CD4-positive, CD25-positive, alpha-beta regulatory T cell (primary cell): ENCODE results near the gene KCNQ1. TPM values are rescaled to one million over a fixed set of nuclear protein-coding genes. Genes with fewer than 3 reads are reported as not detected.
A peak's percentile ranks its signal among the peaks of the same experiment; 100 is the strongest.

Experiments used
- ATAC-seq, 2 donors: fragments of 150-1000 bp; cut with Tn5 transposase; one replicate each; pipeline ENCODE4 v1.10.0; 2021; ENCODE audit warnings: low read depth in 2 of 2, moderate number of reproducible peaks in 2 of 2, moderate library complexity in 1 of 2
- DNase-seq, 3 donors: peaks; one replicate each; pipeline versions ENCODE4 v3.0.0 to v3.0.0-alpha.2; 2012 to 2022; ENCODE audit warnings: mixed read lengths in 1 of 3
- H3K27ac ChIP-seq: one replicate; pipeline ENCODE4 v1.7.0; 2013; ENCODE audit warnings: mild to moderate bottlenecking, low read length; ENCODE audit not compliant: insufficient read depth, poor library complexity, severe bottlenecking
- H3K27me3 ChIP-seq: one replicate; pipeline ENCODE4 v1.7.0; 2013; ENCODE audit warnings: low read length; ENCODE audit not compliant: control insufficient read depth, insufficient read depth
- H3K36me3 ChIP-seq: one replicate; pipeline ENCODE4 v1.7.0; 2013; ENCODE audit warnings: mild to moderate bottlenecking, low read length, moderate library complexity; ENCODE audit not compliant: control insufficient read depth, insufficient read depth
- H3K4me1 ChIP-seq: 2 replicates; pipeline ENCODE4 v1.7.0; 2013; ENCODE audit warnings: mild to moderate bottlenecking, low read length; ENCODE audit not compliant: insufficient read depth, control insufficient read depth, poor library complexity, severe bottlenecking
- H3K4me3 ChIP-seq: one replicate; pipeline ENCODE4 v1.7.0; 2013; ENCODE audit warnings: low read depth, mild to moderate bottlenecking, low read length, moderate library complexity
- H3K9me3 ChIP-seq, 2 experiments: 1 replicate in 1 of 2; 2 replicates in 1 of 2; pipeline ENCODE4 v1.7.0; 2013; ENCODE audit warnings: low read length in 2 of 2, mild to moderate bottlenecking in 1 of 2, moderate library complexity in 1 of 2; ENCODE audit not compliant: control insufficient read depth in 2 of 2
- H3K27ac Mint-ChIP-seq, 3 donors: one replicate each; pipeline ENCODE4 v1.8.0; 2020 to 2022; ENCODE audit warnings: mild to moderate bottlenecking in 3 of 3, mixed read lengths in 3 of 3, moderate library complexity in 2 of 3
- H3K27me3 Mint-ChIP-seq: one replicate; pipeline ENCODE4 v1.8.0; 2022; ENCODE audit warnings: mild to moderate bottlenecking, mixed read lengths
- H3K36me3 Mint-ChIP-seq: one replicate; pipeline ENCODE4 v1.8.0; 2020; ENCODE audit warnings: mixed read lengths
- H3K4me1 Mint-ChIP-seq, 4 donors: one replicate each; pipeline ENCODE4 v1.8.0; 2020 to 2022; ENCODE audit warnings: mixed read lengths in 4 of 4, mild to moderate bottlenecking in 1 of 4
- H3K4me3 Mint-ChIP-seq, 4 donors: one replicate each; pipeline ENCODE4 v1.8.0; 2020 to 2022; ENCODE audit warnings: mild to moderate bottlenecking in 4 of 4, mixed read lengths in 4 of 4, moderate library complexity in 3 of 4
- H3K9me3 Mint-ChIP-seq, 7 donors: one replicate each; pipeline ENCODE4 v1.8.0; 2020 to 2022; ENCODE audit warnings: mixed read lengths in 7 of 7, mild to moderate bottlenecking in 3 of 7, moderate library complexity in 2 of 7
- polyA plus RNA-seq, 4 donors: library from polyadenylated mRNA; unstranded; fragments of 300-500 nt; fragmentation: Illumina TruSeq; gene quantifications; one replicate each; pipeline ENCODE4 v1.2.3, GENCODE V29; 2021
- total RNA-seq: library from RNA; stranded (reverse); gene quantifications from one replicate; pipeline ENCODE4 v1.2.3, GENCODE V29; 2022

The KCNQ1 gene
- total and polyA plus RNA-seq, 5 donors from 2014 or later: 5.5 to 13.4 (median 6.8) TPM

- no peak overlapping the region for H3K4me3 Mint-ChIP-seq
- H3K27ac Mint-ChIP-seq: no peak overlapping the region
- peaks cover 16% of the 10 kb centered on the region for H3K36me3 Mint-ChIP-seq
- Histone ChIP-seq H3K27me3 (no peaks in the 10 kb centered on the region), H3K9me3 (peaks cover 0 to 14% of the 10 kb centered on the region in 2 experiments), H3K36me3 (no peaks in the 10 kb centered on the region), H3K4me3 (no peak overlapping the region), H3K27ac (no peak overlapping the region), H3K4me1 (peaks cover 6% of the 10 kb centered on the region)
- peaks cover 4% of the 10 kb centered on the region for H3K27me3 Mint-ChIP-seq
- no peak for ATAC-seq
- peaks cover 0 to 29% (median 3%) of the 10 kb centered on the region in 4 donors for H3K4me1 Mint-ChIP-seq
- no peak for DNase-seq
- peaks cover 0 to 7% (median 0%) of the 10 kb centered on the region in 7 donors for H3K9me3 Mint-ChIP-seq
Observed at GRCh38 chr11:2811206-2812091, 366.6 kb downstream of the KCNQ1 start.

- H3K4me1 Mint-ChIP-seq: peaks cover 0 to 29% (median 3%) of the 10 kb centered on the region in 4 donors
- H3K27ac Mint-ChIP-seq: peak overlapping the region in 1 of 3 donors; percentile 11
- no peak for ATAC-seq
- DNase-seq: no peak
- Histone ChIP-seq H3K36me3 (no peaks in the 10 kb centered on the region), H3K4me1 (peaks cover 6% of the 10 kb centered on the region), H3K4me3 (no peak overlapping the region), H3K9me3 (peaks cover 0 to 14% of the 10 kb centered on the region in 2 experiments), H3K27ac (no peak overlapping the region), H3K27me3 (no peaks in the 10 kb centered on the region)
- peaks cover 4% of the 10 kb centered on the region for H3K27me3 Mint-ChIP-seq
- H3K36me3 Mint-ChIP-seq: peaks cover 16% of the 10 kb centered on the region
- peaks cover 0 to 9% (median 0%) of the 10 kb centered on the region in 7 donors for H3K9me3 Mint-ChIP-seq
- H3K4me3 Mint-ChIP-seq: peak overlapping the region in 1 of 4 donors; percentile 43
Observed at GRCh38 chr11:2812371-2812991, 367.7 kb downstream of the KCNQ1 start.

DNA sequence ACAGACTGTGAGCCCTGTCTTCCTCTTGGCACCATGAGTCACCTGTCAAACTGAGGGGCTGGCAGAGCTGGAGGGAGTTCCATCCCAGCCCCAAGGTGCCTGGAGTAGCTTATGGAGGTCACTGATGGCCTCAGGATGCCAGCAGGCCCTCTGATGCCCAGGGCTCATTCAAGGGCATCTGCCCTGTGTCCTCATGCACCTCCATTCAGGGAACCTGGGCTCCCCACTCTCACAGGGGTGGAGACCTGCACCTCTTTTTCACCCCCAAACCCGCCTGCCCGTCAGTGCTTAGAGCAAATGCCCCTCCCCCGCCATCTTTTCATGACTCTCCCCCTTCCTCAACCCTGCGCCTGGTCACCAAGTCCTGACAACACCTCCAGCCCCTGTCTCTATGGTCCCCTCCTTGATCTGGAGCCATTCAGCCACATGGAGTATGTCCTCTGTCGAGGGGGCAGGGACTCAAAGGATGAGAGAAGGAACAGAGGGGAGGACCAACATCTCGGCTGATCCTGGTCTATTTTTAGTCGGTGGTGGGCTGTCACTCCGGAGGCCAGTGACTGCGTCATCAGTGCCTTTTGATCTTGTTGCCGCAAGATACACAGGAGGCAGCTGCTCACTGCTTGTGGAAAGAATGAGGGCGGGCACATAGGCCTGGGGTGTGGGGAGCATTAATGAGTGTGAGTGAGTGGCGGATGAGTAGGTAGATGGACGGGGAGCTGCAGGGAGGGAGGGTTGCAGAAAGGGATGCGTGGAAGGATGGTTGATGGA lies 368.5 kb downstream of the KCNQ1 start:
- peaks cover 6% of the 10 kb centered on the region for H3K4me1 ChIP-seq
- peaks cover 0 to 14% of the 10 kb centered on the region in 2 experiments for H3K9me3 ChIP-seq
- ATAC-seq (no peak), DNase-seq (no peak)
- Mint-ChIP-seq H3K36me3 (peaks cover 14% of the 10 kb centered on the region), H3K9me3 (peaks cover 0 to 15% (median 0%) of the 10 kb centered on the region in 7 donors), H3K27me3 (peaks cover 4% of the 10 kb centered on the region), H3K4me3 (no peak overlapping the region), H3K4me1 (peaks cover 0 to 26% (median 3%) of the 10 kb centered on the region in 4 donors), H3K27ac (no peak overlapping the region)
- no peak overlapping the region for H3K27ac ChIP-seq
- no peaks in the 10 kb centered on the region for H3K36me3 ChIP-seq
- no peaks in the 10 kb centered on the region for H3K27me3 ChIP-seq
- no peak overlapping the region for H3K4me3 ChIP-seq

DNA sequence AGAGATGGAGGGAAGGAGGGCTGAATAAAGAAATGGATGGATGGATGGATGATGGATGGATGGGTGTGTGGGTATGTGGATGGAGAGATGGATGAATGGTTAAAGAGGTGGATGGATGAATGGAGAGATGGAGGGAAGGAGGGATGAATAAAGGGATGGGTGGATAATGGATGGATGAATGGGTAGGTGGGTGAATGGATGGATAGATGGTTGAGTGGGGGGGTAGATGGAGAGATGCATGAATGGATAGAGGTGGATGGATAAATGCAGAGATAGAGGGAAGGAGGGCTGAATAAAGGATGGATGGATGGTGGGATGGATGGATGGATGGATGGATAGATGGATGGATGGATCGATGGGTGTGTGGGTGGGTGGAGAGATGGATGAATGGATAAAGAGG lies 369.2 kb downstream of the KCNQ1 start:
- Mint-ChIP-seq H3K4me1 (peaks cover 0 to 21% (median 1%) of the 10 kb centered on the region in 4 donors), H3K4me3 (peak overlapping the region in 1 of 4 donors; percentile 47), H3K9me3 (peaks cover 0 to 20% (median 0%) of the 10 kb centered on the region in 7 donors), H3K27ac (no peak overlapping the region), H3K36me3 (peaks cover 9% of the 10 kb centered on the region), H3K27me3 (no peaks in the 10 kb centered on the region)
- no peaks in the 10 kb centered on the region for H3K36me3 ChIP-seq
- peaks cover 6% of the 10 kb centered on the region for H3K4me1 ChIP-seq
- DNase-seq (no peak), ATAC-seq (no peak)
- no peak overlapping the region for H3K4me3 ChIP-seq
- H3K27me3 ChIP-seq: no peaks in the 10 kb centered on the region
- H3K27ac ChIP-seq: no peak overlapping the region
- peaks cover 0 to 18% of the 10 kb centered on the region in 2 experiments for H3K9me3 ChIP-seq

GRCh38 chr11:2814751-2815150 lies 369.9 kb downstream of the KCNQ1 start:
- H3K27me3 Mint-ChIP-seq: no peaks in the 10 kb centered on the region
- peaks cover 0 to 18% (median 1%) of the 10 kb centered on the region in 4 donors for H3K4me1 Mint-ChIP-seq
- ATAC-seq (no peak), DNase-seq (no peak)
- H3K4me3 Mint-ChIP-seq: no peak overlapping the region
- Histone ChIP-seq H3K36me3 (no peaks in the 10 kb centered on the region), H3K27me3 (no peaks in the 10 kb centered on the region), H3K4me1 (peaks cover 6% of the 10 kb centered on the region), H3K27ac (no peak overlapping the region), H3K4me3 (no peak overlapping the region), H3K9me3 (peaks cover 4 to 23% of the 10 kb centered on the region in 2 experiments)
- no peak overlapping the region for H3K27ac Mint-ChIP-seq
- peaks cover 0 to 26% (median 3%) of the 10 kb centered on the region in 7 donors for H3K9me3 Mint-ChIP-seq
- peaks cover 9% of the 10 kb centered on the region for H3K36me3 Mint-ChIP-seq

GRCh38 chr11:2815762-2816496 lies 371.1 kb downstream of the KCNQ1 start:
- H3K9me3 Mint-ChIP-seq: peaks cover 0 to 34% (median 5%) of the 10 kb centered on the region in 7 donors
- ATAC-seq (no peak), DNase-seq (no peak)
- H3K4me1 Mint-ChIP-seq: peaks cover 0 to 13% (median 0%) of the 10 kb centered on the region in 4 donors
- H3K27me3 Mint-ChIP-seq: no peaks in the 10 kb centered on the region
- Histone ChIP-seq H3K27ac (no peak overlapping the region), H3K4me1 (peaks cover 6% of the 10 kb centered on the region), H3K27me3 (no peaks in the 10 kb centered on the region), H3K36me3 (no peaks in the 10 kb centered on the region), H3K9me3 (peaks cover 4 to 23% of the 10 kb centered on the region in 2 experiments), H3K4me3 (no peak overlapping the region)
- H3K36me3 Mint-ChIP-seq: peaks cover 12% of the 10 kb centered on the region
- no peak overlapping the region for H3K27ac Mint-ChIP-seq
- H3K4me3 Mint-ChIP-seq: no peak overlapping the region

- peaks cover 0 to 9% (median under 1%) of the 10 kb centered on the region in 4 donors for H3K4me1 Mint-ChIP-seq
- Histone ChIP-seq H3K27ac (no peak overlapping the region), H3K4me3 (no peak overlapping the region), H3K4me1 (peaks cover 6% of the 10 kb centered on the region), H3K36me3 (no peaks in the 10 kb centered on the region), H3K27me3 (no peaks in the 10 kb centered on the region), H3K9me3 (peaks cover 4 to 23% of the 10 kb centered on the region in 2 experiments)
- ATAC-seq (no peak), DNase-seq (no peak)
- no peak overlapping the region for H3K4me3 Mint-ChIP-seq
- peaks cover 0 to 34% (median 5%) of the 10 kb centered on the region in 7 donors for H3K9me3 Mint-ChIP-seq
- no peak overlapping the region for H3K27ac Mint-ChIP-seq
- peaks cover 12% of the 10 kb centered on the region for H3K36me3 Mint-ChIP-seq
- H3K27me3 Mint-ChIP-seq: no peaks in the 10 kb centered on the region
Observed at GRCh38 chr11:2816523-2816922, 371.7 kb downstream of the KCNQ1 start.
